Stimulated activated CD4-positive, alpha-beta T cell treated with anti-CD3 and anti-CD28 coated beads, Interleukin-1b, Interleukin-23, amount 100 ng/mL, for 1 hour (primary cell): ENCODE results near the gene TRIM46.
A peak's percentile ranks its signal among the peaks of the same experiment; 100 is the strongest.
"Not testable (repeated sequence)": the region's sequence is repeated elsewhere in the genome, so short reads cannot be mapped to it uniquely, and the experiment has no call there.

Experiments
- DNase-seq, 2 donors: peaks; one replicate each; pipeline ENCODE4 v3.0.0-alpha.2; 2020; ENCODE audit warnings: low read depth in 2 of 2

TRIM46 gene

DNA sequence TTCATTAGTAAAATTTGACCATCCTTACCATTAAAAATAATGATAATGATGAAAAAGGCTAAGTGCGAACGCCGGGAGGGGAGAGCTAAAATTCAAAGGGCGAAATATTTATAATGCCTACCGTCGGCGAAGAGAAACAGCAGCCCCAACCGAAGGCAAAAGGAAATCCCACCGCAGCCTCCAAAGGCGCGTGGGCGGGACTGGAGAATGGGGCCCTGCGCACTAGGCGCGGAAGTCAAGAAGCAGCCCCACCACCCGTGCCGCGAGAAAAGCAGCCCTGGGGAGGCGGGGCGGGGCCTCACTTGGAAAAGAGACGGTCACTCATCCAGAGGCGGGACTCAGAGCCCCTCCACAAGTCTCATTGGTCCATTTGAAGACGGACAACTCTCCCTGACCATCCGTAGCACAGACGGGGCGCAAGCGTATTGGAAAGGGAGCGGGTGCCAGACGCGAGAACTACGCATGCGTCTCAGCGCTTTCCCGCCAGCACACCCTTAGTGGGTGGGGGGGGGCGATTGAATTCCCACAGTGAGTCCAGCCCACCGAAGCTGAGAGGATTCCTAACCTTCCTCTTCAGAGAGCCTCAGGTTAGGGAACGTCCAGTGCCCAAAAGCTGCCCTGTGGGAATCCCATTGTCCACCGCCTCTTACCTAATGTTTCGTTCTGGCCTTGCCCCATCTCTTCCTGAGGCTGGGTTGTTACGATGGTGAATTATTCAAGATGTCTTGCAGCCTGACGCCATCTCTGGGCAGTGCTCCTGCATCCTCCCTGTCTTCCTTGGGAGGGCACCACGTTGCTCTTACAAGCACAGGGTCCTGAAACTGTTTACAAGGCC lies 53.8 kb downstream of the TRIM46 start:
- peak; percentile 96 to 98 for DNase-seq

DNA sequence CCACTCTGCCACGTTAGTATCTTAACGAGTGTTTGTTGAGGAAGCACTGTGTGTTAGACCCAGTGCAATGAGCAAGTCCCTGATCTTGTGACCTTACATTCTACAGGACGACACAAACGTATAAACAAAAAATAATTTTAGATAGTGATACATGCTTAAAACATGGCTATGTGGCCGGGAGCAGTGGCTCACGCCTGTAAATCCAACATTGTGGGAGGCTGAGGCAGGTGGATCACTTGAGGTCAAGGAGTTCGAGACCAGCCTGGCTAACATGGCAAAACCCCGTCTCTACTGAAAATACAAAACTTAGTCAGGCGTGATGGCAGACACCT lies 54.4 kb downstream of the TRIM46 start:
- DNase-seq = no peak

DNA sequence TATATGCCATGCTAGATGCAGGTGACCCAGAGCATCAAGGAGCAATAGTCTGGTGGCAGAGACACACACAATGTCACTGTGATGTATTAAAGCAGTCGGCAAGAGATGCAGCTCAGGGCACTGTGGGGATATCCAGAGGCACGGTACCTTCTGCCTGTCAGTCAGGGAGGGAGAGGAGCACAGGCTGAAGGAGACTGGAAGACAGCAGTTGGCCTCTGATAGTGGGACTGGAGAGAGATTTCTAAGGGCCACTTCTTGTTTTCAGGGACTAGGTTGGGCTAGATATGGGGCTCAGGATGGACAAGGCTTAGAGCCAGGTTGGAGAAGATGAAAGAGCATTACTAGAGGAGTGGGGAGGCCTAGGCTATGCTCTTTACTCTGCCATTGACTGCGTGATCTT lies 57.7 kb downstream of the TRIM46 start:
- not testable (repeated sequence) for DNase-seq

DNA sequence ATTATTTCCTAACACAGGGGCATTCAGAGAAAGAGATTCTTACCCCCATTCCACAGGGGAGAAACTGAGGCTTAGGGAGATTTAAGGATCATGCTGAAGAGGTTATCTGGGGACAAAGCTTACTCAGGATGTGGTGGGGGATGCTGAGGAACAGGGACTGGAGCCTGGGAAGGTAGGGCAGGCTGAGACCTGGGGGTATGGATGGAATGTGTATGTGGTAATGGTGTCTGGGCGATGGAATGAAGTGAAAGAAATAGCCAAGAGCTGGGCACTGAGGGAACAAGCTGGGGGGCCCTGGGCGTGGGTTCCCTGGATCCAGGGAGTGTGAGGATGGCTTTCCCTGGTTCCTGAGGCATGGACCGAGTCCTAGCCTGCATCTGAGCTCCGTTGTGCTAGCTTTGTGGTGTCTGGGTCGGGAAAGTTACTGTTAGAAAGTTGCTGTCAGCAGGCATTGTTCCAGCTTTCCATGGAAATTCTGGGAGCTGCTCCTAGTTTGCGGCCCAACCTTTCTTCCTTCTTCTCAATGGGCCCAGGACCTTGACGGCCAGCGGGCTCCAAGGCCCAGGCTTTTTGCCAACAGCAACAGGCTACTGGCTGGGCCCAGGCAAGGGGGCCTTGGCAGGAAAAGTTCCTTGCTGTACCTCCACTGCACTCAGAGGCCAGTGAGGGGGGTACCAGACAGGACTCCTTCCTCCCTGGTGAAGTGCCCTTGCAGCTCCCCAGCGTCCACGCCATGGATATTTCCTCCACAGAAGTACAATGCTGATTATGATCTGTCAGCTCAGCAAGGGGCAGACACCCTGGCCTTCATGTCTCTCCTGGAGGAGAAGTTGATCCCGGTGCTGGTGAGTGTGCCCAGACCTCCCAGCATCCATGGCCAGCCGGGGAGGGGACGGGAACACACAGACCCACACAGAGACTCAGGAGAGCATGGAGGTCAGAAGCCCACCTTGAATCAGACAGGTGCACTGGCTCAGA lies 58.6 kb downstream of the TRIM46 start:
- DNase-seq = not testable (repeated sequence)

DNA sequence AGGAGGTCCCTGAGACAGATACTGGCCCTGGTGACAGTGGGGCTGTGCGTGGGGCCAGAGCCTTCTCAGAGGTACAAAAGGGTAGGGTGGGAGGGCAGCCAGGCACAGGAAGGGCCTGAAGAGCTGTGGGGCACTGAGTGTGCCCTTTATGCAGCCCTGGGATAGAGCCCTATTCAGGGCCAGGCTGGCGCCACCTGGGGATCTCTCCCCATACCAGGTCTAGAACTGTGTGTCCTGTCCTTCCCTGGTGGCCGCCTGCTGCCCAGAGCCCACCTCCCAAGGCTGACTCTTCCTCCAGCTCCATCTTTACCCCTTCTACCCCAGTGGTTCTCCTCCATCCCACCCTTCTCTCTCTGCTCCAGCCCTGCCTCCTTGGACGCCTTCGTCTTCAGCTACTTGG lies 59.9 kb downstream of the TRIM46 start:
- DNase-seq = not testable (repeated sequence)
